ENCODE data around the gene SHANK2.

DNA sequence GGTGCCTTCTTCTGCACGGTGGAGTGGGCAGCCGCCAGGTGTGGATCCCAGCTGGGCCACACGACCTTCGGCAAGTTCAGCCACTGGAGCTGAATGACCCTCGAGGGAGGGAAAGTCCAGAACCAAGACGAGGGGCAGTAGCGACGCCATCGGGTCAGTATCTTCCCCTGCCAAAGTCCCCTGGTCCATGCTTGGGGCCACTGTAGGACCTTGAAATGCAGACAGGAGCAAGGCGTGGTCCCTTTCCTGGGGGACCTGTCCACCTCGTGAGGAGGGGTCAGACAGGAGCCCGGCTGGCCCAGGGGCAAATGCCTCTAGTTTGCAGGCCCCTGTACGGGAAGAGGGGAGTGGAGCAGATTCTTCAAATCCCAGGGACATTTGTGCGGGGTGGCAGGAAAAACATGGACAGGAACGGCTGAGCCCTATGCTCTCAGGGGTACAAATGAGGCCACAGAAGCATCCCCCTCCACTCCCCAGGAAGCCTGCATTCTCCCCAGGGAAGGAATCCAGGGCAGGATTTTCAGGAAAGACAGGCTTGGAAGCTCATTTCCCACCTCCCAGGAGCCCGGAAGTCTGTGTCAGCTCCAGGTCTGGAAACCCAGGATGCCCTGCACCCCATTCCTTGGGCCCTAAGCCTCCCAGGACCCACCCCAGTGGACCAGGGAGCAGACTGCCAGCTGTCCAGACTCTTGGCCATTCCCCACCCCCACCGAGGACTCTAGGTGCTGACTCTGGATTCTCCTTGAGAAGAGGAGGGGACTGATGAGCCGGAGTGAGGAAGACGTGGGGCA is 6.6 kb downstream of the SHANK2 start:
- TF ChIP-seq, protein P1, sequence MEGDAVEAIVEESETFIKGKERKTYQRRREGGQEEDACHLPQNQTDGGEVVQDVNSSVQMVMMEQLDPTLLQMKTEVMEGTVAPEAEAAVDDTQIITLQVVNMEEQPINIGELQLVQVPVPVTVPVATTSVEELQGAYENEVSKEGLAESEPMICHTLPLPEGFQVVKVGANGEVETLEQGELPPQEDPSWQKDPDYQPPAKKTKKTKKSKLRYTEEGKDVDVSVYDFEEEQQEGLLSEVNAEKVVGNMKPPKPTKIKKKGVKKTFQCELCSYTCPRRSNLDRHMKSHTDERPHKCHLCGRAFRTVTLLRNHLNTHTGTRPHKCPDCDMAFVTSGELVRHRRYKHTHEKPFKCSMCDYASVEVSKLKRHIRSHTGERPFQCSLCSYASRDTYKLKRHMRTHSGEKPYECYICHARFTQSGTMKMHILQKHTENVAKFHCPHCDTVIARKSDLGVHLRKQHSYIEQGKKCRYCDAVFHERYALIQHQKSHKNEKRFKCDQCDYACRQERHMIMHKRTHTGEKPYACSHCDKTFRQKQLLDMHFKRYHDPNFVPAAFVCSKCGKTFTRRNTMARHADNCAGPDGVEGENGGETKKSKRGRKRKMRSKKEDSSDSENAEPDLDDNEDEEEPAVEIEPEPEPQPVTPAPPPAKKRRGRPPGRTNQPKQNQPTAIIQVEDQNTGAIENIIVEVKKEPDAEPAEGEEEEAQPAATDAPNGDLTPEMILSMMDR (IDR thresholded peaks at IDR 0.05) = no peak
- TF ChIP-seq POLR2AphosphoS5 (IDR thresholded peaks at IDR 0.05) = no peak
